SK-N-MC (cell line): ENCODE results near the gene IMPG2.

Experiments
- DNase-seq: peaks from one replicate; pipeline ENCODE4 v3.0.0-alpha.2; 2011; ENCODE audit warnings: low read depth, low spot score
- H3K27ac ChIP-seq: fragments of 200-600 bp; sonication (generic); 2 replicates; pipeline ENCODE4 v1.5.1; 2016; ENCODE audit warnings: mixed run types
- H3K36me3 ChIP-seq: fragments of 200-600 bp; sonication (generic); 2 replicates; pipeline ENCODE4 v1.6.1; 2017; ENCODE audit warnings: antibody characterized with exemption, low read length, mixed read lengths; ENCODE audit not compliant: insufficient read depth
- H3K4me3 ChIP-seq: fragments of 200-600 bp; sonication (generic); 2 replicates; pipeline ENCODE4 v1.5.1; 2016
- H3K9ac ChIP-seq: fragments of 200-600 bp; sonication (generic); 2 replicates; pipeline ENCODE4 v1.8.0; 2017; ENCODE audit warnings: mixed run types, mixed read lengths; ENCODE audit not compliant: insufficient read length
- H3K9me3 ChIP-seq: fragments of 200-600 bp; sonication (generic); 2 replicates; pipeline ENCODE4 v1.6.1; 2017; ENCODE audit warnings: low read depth, mild to moderate bottlenecking, antibody characterized with exemption, low read length, moderate library complexity, mixed read lengths
- EZH2 ChIP-seq: fragments of 200-600 bp; sonication (generic); IDR thresholded peaks from one replicate; pipeline ENCODE4 v1.6.1; 2017; ENCODE audit warnings: antibody characterized with exemption
- FOXP2 ChIP-seq: optimal IDR thresholded peaks from 2 replicates; pipeline ENCODE3; 2011; ENCODE audit warnings: mild to moderate bottlenecking, moderate library complexity; ENCODE audit not compliant: insufficient read depth; ENCODE audit errors: extremely low read length, control extremely low read depth
- POLR2AphosphoS5 ChIP-seq: IDR thresholded peaks from 2 replicates; pipeline ENCODE4 v1.6.1; 2012; ENCODE audit warnings: mild to moderate bottlenecking, low read depth, low read length, borderline replicate concordance

The IMPG2 gene

DNA sequence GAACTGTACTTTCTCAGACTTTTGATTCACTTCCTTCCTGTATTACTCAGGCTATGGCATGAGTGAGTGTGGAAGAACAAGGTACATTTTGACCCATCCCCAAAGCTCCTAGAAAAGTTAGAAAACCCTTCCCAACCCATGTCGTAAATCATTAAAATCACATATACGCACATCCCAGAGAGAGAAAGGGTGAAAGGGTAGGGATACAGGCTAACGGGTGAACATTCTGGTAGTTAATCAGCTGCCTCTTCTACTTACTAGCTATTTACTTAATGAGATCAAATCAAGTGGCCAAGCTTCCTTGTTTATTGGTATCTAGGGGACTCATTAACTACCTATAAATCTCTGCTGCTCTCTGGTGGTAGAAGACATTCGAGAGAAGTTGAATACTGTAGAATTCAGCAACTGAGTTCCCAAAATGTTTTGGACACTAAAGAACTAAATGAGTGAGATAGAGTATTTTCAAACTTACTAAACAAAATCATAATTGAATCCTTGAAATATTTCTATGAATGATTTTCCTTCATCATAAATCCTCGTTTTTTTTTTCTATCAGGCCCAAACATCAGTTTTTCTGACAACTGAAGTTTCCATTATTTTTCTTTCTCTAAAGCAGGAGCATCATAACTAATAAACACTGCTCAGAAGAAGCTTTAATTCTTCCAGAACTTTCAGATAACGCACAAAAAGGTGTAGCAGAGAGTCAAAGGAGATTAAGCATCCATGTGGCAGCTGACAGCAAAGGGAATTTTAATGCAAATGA is 124.2 kb downstream of the IMPG2 start:
- TF ChIP-seq POLR2AphosphoS5 (no peak), EZH2 (no peak), FOXP2 (no peak)
- H3K36me3 ChIP-seq: no peaks in the 10 kb centered on the region
- DNase-seq: no peak

DNA sequence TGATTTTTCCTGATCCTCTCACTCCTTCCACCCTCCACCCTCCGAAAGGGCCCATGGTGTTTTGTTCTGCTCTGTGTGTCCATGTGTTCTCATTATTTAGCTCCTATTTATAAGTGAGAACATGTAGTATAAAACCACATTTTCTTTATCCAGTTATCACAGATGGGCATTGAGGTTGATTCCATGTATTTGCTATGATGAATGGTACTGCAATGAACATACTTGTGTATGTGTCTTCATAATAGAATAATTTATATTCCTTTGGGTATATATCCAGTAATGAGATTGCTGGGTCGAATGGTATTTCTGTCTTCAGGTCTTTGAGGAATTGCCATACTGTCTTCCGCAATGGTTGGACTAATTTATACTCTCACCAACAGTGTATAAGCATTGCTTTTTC is 126.0 kb downstream of the IMPG2 start:
- H3K36me3 ChIP-seq: no peaks in the 10 kb centered on the region

More for the DNA sequence above, 124.2 kb downstream of the IMPG2 start:
- no peaks in the 10 kb centered on the region for H3K9me3 ChIP-seq
- peak overlapping the region; percentile 34 for H3K9ac ChIP-seq
- H3K27ac ChIP-seq: peak overlapping the region; percentile 83
- H3K4me3 ChIP-seq: peak overlapping the region; percentile 65

DNA sequence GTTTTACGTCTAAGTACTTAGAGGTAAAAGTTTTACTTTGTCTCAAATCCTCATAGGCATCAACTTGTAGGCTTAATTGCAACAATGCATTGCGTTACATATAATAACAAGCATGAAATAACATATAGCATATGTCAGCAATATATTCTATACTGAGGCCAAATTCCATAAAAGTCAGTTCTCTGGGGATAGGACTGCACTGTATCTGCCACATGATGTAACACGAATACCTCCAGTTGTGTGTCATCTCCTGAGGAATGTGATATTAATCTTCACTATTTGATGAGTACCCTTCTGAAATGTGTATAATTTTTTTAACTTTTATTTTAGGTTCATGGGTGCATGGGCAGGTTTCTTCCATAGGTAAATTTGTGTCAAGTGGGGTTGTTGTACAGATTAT is 126.4 kb downstream of the IMPG2 start:
- no peak overlapping the region for H3K9ac ChIP-seq
- H3K36me3 ChIP-seq: no peaks in the 10 kb centered on the region
- H3K4me3 ChIP-seq: 0 out of 2 replicates have a peak overlapping the region, but pooled peaks have one; percentile 7
- H3K27ac ChIP-seq: no peak overlapping the region
- TF ChIP-seq FOXP2: no peak
- TF ChIP-seq POLR2AphosphoS5: peak; percentile 18; the same call in 1 of the 2 replicates
- H3K9me3 ChIP-seq: no peaks in the 10 kb centered on the region
- DNase-seq: no peak

More for the DNA sequence above, 126.0 kb downstream of the IMPG2 start:
- Histone ChIP-seq H3K9ac (no peak overlapping the region), H3K27ac (no peak overlapping the region), H3K9me3 (no peaks in the 10 kb centered on the region), H3K4me3 (no peak overlapping the region)
- no peak for TF ChIP-seq EZH2
- no peak for TF ChIP-seq POLR2AphosphoS5
- no peak for TF ChIP-seq FOXP2
- no peak for DNase-seq

DNA sequence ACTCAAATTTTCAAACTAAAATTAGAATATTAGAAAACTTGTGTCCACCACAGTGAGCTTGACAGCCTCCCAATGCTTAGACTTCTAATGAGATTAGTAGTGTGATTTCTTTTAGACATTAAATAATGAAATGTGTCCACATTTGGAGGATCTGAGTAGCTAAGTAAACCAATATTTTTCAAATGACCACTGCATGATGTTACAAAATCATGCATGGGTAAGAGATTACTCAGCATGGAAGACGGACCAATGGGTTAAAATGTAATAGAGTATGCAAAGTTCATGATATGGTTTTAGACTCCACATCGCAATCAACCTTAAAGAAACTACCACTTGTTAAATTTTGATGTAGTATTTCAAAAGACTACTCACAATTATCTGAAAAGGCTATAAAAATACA is 130.6 kb downstream of the IMPG2 start:
- no peak for TF ChIP-seq EZH2
- no peak for TF ChIP-seq FOXP2
- TF ChIP-seq POLR2AphosphoS5: no peak
- no peaks in the 10 kb centered on the region for H3K36me3 ChIP-seq
- H3K9me3 ChIP-seq: no peaks in the 10 kb centered on the region
- H3K27ac ChIP-seq: no peak overlapping the region
- no peak for DNase-seq
- no peak overlapping the region for H3K4me3 ChIP-seq
- no peak overlapping the region for H3K9ac ChIP-seq

DNA sequence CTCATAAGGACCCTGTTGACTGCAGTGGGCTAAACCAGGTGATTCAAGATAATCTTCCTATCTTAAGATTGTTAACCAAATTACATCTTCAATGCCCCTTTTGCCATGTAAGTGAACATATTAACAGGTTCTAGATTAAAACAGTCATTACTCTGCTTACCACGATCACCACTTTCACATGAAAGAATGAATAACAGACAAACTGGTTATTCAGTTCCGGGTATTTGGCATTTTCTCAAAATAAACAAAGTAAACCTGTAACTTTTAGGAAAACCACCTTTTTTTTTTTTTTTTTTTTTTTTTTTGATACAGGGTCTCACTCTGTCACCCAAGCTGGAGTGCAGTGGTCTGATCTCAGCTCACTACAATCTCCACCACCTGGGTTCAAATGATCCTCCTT is 131.2 kb downstream of the IMPG2 start:
- H3K27ac ChIP-seq: no peak overlapping the region
- no peak for TF ChIP-seq EZH2
- TF ChIP-seq FOXP2: no peak
- TF ChIP-seq POLR2AphosphoS5: no peak

DNA sequence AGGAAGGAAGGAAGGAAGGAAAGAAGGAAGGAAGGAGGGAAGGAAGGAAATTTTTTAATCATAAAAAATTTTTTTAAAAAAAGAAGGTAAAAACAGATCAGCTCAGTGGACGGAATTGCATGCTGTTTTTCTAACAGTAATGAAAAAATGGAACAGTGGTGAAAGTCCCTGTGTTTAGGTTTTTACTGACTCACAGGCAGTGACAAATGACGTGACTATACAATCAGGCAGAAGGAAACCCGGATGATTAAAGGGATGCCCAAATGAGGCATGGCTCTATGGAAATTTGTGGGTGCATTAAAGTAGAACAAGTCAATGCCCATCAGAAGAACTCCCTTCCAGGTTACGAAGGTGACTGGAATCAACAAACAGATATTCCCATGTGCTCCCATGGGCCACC is 135.0 kb downstream of the IMPG2 start:
- Histone ChIP-seq H3K27ac (no peak overlapping the region), H3K4me3 (no peak overlapping the region), H3K36me3 (no peaks in the 10 kb centered on the region), H3K9me3 (no peaks in the 10 kb centered on the region), H3K9ac (no peak overlapping the region)
- DNase-seq: no peak
- TF ChIP-seq EZH2: no peak
- TF ChIP-seq POLR2AphosphoS5: no peak
- no peak for TF ChIP-seq FOXP2

More for the DNA sequence above, 131.2 kb downstream of the IMPG2 start:
- Histone ChIP-seq H3K9me3 (no peaks in the 10 kb centered on the region), H3K9ac (no peak overlapping the region), H3K36me3 (no peaks in the 10 kb centered on the region), H3K4me3 (no peak overlapping the region)
- DNase-seq: no peak

DNA sequence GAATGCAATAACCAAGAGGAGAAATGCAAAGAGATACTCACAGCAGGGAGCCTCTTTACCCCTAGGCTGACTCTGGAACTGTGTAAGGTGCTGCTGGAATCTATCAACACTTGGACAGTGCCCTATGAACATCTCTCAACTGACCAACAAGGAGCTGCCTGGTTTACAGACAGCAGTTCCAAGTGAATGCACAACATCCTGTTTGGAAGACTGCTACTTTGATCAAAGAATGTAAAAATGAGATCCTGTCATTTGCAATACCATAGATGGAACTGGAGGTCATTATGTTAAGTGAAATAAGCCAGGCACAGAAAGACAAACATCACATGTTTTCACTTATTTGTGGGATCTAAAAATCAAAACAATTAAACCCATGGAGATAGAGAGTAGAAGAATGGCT is 136.3 kb downstream of the IMPG2 start:
- Histone ChIP-seq H3K9ac (no peak overlapping the region), H3K36me3 (no peaks in the 10 kb centered on the region), H3K9me3 (no peaks in the 10 kb centered on the region), H3K4me3 (no peak overlapping the region), H3K27ac (peak overlapping the region; percentile 50; the same call in 1 of the 2 replicates)
- no peak for DNase-seq
- TF ChIP-seq FOXP2 (no peak), EZH2 (no peak)

DNA sequence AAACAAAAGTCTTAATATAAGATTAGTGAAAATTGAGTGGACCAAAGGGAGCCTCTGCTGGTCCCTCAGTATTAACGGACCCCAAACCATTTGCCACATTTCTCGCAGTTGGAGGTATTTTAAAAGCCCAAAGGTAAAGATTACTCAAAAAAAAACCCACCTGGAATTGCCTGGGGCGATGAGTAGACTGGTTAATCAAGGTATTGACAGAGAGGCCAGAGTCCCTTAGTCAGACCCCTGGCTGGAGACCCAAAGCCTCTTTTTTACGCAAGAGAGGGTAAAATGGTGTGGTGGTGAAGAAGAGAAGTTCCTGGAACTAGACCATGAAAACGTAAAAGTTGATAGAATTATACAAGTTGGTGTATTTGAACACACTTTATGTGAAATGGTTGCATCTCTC is 137.2 kb downstream of the IMPG2 start:
- H3K9me3 ChIP-seq: no peaks in the 10 kb centered on the region
- TF ChIP-seq POLR2AphosphoS5 (no peak), EZH2 (no peak), FOXP2 (no peak)
- DNase-seq: no peak
- H3K9ac ChIP-seq: no peak overlapping the region
- H3K4me3 ChIP-seq: no peak overlapping the region
- no peaks in the 10 kb centered on the region for H3K36me3 ChIP-seq
- H3K27ac ChIP-seq: no peak overlapping the region

DNA sequence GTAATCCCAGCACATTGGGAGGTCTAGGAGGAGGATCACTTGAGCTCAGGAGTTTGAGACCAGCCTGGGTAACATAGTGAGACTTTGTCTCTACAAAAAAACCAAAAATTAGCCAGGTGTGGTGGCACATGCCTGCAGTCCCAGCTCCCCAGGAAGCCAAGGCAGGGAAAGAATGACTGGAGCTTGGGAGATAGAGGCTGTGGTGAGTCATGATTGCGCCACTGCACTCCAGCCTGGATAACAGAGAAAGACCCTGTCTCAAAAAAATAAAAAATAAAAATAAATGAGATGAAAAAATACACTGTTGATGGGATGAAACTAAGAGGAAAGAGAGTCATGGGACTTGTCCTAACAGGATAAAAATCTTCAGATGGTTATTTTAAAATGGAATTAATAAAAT is 137.6 kb downstream of the IMPG2 start:
- no peak for TF ChIP-seq EZH2
- TF ChIP-seq POLR2AphosphoS5: no peak
- no peak for TF ChIP-seq FOXP2
- Histone ChIP-seq H3K36me3 (no peaks in the 10 kb centered on the region), H3K9ac (no peak overlapping the region), H3K4me3 (no peak overlapping the region), H3K27ac (no peak overlapping the region), H3K9me3 (no peaks in the 10 kb centered on the region)
- DNase-seq: no peak
